NT2/D1 (cell line): ENCODE data around the gene CKAP4.

Source experiments
- YY1 ChIP-seq: IDR thresholded peaks from 2 replicates; pipeline ENCODE4 v1.6.1; 2011; ENCODE audit not compliant: insufficient read length, insufficient read depth
- ZNF274 ChIP-seq: IDR thresholded peaks from 2 replicates; pipeline ENCODE4 v1.6.1; 2011; ENCODE audit warnings: mild to moderate bottlenecking, low read depth, low read length

GRCh38 chr12:106193394-106194215, 54.2 kb downstream of the CKAP4 start:
- no peak for TF ChIP-seq ZNF274
- no peak for TF ChIP-seq YY1
